ENCODE measurements around the gene KASH5. TPM values are rescaled to one million over a fixed set of nuclear protein-coding genes. Genes with fewer than 3 reads are reported as not detected.

The KASH5 gene
- total and polyA plus RNA-seq, 2 donors (not counting 1 experiment from before 2014, with no cell fraction given): 0.67 to 0.74 TPM

DNA sequence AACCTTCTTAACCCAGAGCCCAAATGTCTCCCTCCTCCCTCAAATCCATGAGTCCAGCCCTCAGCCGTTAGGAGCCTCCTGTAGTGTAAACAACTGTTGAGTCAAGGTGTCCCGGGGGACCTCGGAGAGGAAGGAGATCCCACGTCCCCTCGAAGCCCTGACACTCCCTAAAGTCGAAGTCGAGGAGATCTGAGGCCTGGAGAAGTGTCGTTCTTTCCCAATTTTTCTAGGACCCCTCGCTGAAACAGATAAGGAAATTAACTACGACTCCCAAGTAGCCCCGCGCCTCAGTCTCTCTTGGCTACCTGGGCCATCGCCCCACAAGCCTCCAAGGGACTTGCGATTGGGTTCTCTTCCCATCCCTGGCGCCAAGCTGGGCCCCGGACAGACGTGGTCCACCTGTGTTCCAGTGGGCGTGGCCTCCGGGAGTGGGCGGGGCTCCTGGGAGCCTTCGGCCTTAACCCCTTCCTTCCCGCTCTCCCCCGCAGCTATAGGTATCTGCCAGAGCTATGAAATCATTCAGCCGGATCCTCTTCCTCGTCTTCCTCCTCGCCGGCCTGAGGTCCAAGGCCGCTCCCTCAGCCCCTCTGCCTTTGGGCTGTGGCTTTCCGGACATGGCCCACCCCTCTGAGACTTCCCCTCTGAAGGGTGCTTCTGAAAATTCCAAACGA lies 38.0 kb downstream of the KASH5 start:
- H3K4me1 ChIP-seq (ENCODE audit: control insufficient read depth in 2 of 2, insufficient read depth in 2 of 2, low read length in 2 of 2): peaks cover 60 to 65% of the 10 kb centered on the region in 2 donors
- CTCF ChIA-PET: interaction anchor here (0.6 to 2.2 kb wide), 8 partner anchors 10 to 312 kb away, joined by 3 to 8 read pairs (median 3); partner anchors contain the start of genes ALDH16A1 and LIN7B

More for the DNA sequence above, 38.0 kb downstream of the KASH5 start:
- Histone ChIP-seq H3K9ac (ENCODE audit: low read length) (no peak overlapping the region), H3K27me3 (replicated peaks in 1 of 4; ENCODE audit: control extremely low read depth in 1 of 4, control insufficient read depth in 3 of 4, insufficient read depth in 4 of 4, low read length in 3 of 4) (peaks cover 0 to 98% (median 75%) of the 10 kb centered on the region in 4 experiments), H3K9me3 (ENCODE audit: control extremely low read depth in 1 of 3, control insufficient read depth in 2 of 3, insufficient read depth in 1 of 3, low read length in 2 of 3) (peaks cover 0 to 48% (median 0%) of the 10 kb centered on the region in 3 donors), H3K36me3 (replicated peaks in 1 of 2; ENCODE audit: control extremely low read depth in 1 of 2, control insufficient read depth in 1 of 2, extremely low read depth in 1 of 2, insufficient read depth in 2 of 2, low read length in 1 of 2) (no peaks in the 10 kb centered on the region), H4K20me1 (ENCODE audit: control insufficient read depth, insufficient read depth, low read length, poor library complexity, severe bottlenecking) (no peaks in the 10 kb centered on the region), H3K79me2 (ENCODE audit: control insufficient read depth, insufficient read depth, low read length) (no peaks in the 10 kb centered on the region), H2AFZ (ENCODE audit: insufficient read depth, low read depth, low read length, poor library complexity, severe bottlenecking) (no peak overlapping the region), H3K4me2 (replicated peaks; ENCODE audit: low read depth, low read length, poor library complexity, severe bottlenecking) (peak overlapping the region; percentile 31), H3K4me3 (ENCODE audit: control extremely low read depth in 1 of 5, extremely low read depth in 1 of 5, insufficient read depth in 1 of 5, low read depth in 2 of 5, low read length in 4 of 5) (no peak overlapping the region), H3K27ac (ENCODE audit: low read length in 2 of 2) (no peak overlapping the region)
- no peak for TF ChIP-seq EZH2 (IDR thresholded peaks at IDR 0.05; ENCODE audit: borderline replicate concordance, insufficient read depth, low read depth, low read length, poor library complexity, severe bottlenecking)
- TF ChIP-seq, protein P1, sequence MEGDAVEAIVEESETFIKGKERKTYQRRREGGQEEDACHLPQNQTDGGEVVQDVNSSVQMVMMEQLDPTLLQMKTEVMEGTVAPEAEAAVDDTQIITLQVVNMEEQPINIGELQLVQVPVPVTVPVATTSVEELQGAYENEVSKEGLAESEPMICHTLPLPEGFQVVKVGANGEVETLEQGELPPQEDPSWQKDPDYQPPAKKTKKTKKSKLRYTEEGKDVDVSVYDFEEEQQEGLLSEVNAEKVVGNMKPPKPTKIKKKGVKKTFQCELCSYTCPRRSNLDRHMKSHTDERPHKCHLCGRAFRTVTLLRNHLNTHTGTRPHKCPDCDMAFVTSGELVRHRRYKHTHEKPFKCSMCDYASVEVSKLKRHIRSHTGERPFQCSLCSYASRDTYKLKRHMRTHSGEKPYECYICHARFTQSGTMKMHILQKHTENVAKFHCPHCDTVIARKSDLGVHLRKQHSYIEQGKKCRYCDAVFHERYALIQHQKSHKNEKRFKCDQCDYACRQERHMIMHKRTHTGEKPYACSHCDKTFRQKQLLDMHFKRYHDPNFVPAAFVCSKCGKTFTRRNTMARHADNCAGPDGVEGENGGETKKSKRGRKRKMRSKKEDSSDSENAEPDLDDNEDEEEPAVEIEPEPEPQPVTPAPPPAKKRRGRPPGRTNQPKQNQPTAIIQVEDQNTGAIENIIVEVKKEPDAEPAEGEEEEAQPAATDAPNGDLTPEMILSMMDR (IDR thresholded peaks at IDR 0.05): no peak
- peak overlapping the region; percentile 52 for H3K4me3 Mint-ChIP-seq
- ATAC-seq (ENCODE audit: low read depth) (no peak), DNase-seq (peak; percentile 43)
- H3K27me3 Mint-ChIP-seq: peaks cover 84% of the 10 kb centered on the region
- intact Hi-C loops (cut with micrococcal nuclease): loop anchor here (2.0 to 5.0 kb wide), 2 partner anchors 17 to 34 kb away; no protein-coding TSS in a partner anchor
- peaks cover 66% of the 10 kb centered on the region for H3K4me1 Mint-ChIP-seq
- no peaks in the 10 kb centered on the region for H3K9me3 Mint-ChIP-seq (ENCODE audit: insufficient read depth)
- 7% methylated on average over 29 of the region's 30 CpGs for WGBS (ENCODE audit: insufficient coverage)
- peak overlapping the region; percentile 28 for H3K27ac Mint-ChIP-seq
- POLR2A ChIA-PET: interaction anchor here (1.1 kb wide), 1 partner anchor 20 kb away, joined by 9 read pairs; no protein-coding TSS in a partner anchor

Data from B cell (primary cell).